CD4-positive, CD25-positive, alpha-beta regulatory T cell (primary cell): ENCODE data around the gene MIPEP. TPM values are rescaled to one million over a fixed set of nuclear protein-coding genes. Genes with fewer than 3 reads are reported as not detected.
"Not testable (repeated sequence)": the region's sequence is repeated elsewhere in the genome, so short reads cannot be mapped to it uniquely, and the experiment has no call there.

Source experiments
- ATAC-seq, 2 donors: fragments of 150-1000 bp; cut with Tn5 transposase; one replicate each; pipeline ENCODE4 v1.10.0; 2021; ENCODE audit warnings: low read depth in 2 of 2, moderate number of reproducible peaks in 2 of 2, moderate library complexity in 1 of 2
- DNase-seq, 3 donors: peaks; one replicate each; pipeline versions ENCODE4 v3.0.0 to v3.0.0-alpha.2; 2012 to 2022; ENCODE audit warnings: mixed read lengths in 1 of 3
- H3K27ac ChIP-seq: one replicate; pipeline ENCODE4 v1.7.0; 2013; ENCODE audit warnings: mild to moderate bottlenecking, low read length; ENCODE audit not compliant: insufficient read depth, poor library complexity, severe bottlenecking
- H3K27me3 ChIP-seq: one replicate; pipeline ENCODE4 v1.7.0; 2013; ENCODE audit warnings: low read length; ENCODE audit not compliant: control insufficient read depth, insufficient read depth
- H3K36me3 ChIP-seq: one replicate; pipeline ENCODE4 v1.7.0; 2013; ENCODE audit warnings: mild to moderate bottlenecking, low read length, moderate library complexity; ENCODE audit not compliant: control insufficient read depth, insufficient read depth
- H3K4me1 ChIP-seq: 2 replicates; pipeline ENCODE4 v1.7.0; 2013; ENCODE audit warnings: mild to moderate bottlenecking, low read length; ENCODE audit not compliant: insufficient read depth, control insufficient read depth, poor library complexity, severe bottlenecking
- H3K4me3 ChIP-seq: one replicate; pipeline ENCODE4 v1.7.0; 2013; ENCODE audit warnings: low read depth, mild to moderate bottlenecking, low read length, moderate library complexity
- H3K9me3 ChIP-seq, 2 experiments: 1 replicate in 1 of 2; 2 replicates in 1 of 2; pipeline ENCODE4 v1.7.0; 2013; ENCODE audit warnings: low read length in 2 of 2, mild to moderate bottlenecking in 1 of 2, moderate library complexity in 1 of 2; ENCODE audit not compliant: control insufficient read depth in 2 of 2
- H3K27ac Mint-ChIP-seq, 3 donors: one replicate each; pipeline ENCODE4 v1.8.0; 2020 to 2022; ENCODE audit warnings: mild to moderate bottlenecking in 3 of 3, mixed read lengths in 3 of 3, moderate library complexity in 2 of 3
- H3K27me3 Mint-ChIP-seq: one replicate; pipeline ENCODE4 v1.8.0; 2022; ENCODE audit warnings: mild to moderate bottlenecking, mixed read lengths
- H3K36me3 Mint-ChIP-seq: one replicate; pipeline ENCODE4 v1.8.0; 2020; ENCODE audit warnings: mixed read lengths
- H3K4me1 Mint-ChIP-seq, 4 donors: one replicate each; pipeline ENCODE4 v1.8.0; 2020 to 2022; ENCODE audit warnings: mixed read lengths in 4 of 4, mild to moderate bottlenecking in 1 of 4
- H3K4me3 Mint-ChIP-seq, 4 donors: one replicate each; pipeline ENCODE4 v1.8.0; 2020 to 2022; ENCODE audit warnings: mild to moderate bottlenecking in 4 of 4, mixed read lengths in 4 of 4, moderate library complexity in 3 of 4
- H3K9me3 Mint-ChIP-seq, 7 donors: one replicate each; pipeline ENCODE4 v1.8.0; 2020 to 2022; ENCODE audit warnings: mixed read lengths in 7 of 7, mild to moderate bottlenecking in 3 of 7, moderate library complexity in 2 of 7
- polyA plus RNA-seq, 4 donors: library from polyadenylated mRNA; unstranded; fragments of 300-500 nt; fragmentation: Illumina TruSeq; gene quantifications; one replicate each; pipeline ENCODE4 v1.2.3, GENCODE V29; 2021
- total RNA-seq: library from RNA; stranded (reverse); gene quantifications from one replicate; pipeline ENCODE4 v1.2.3, GENCODE V29; 2022

Gene MIPEP
- total and polyA plus RNA-seq, 5 donors from 2014 or later: 4.9 to 22.0 (median 19.3) TPM

- no peak overlapping the region for H3K4me3 ChIP-seq
- Mint-ChIP-seq H3K36me3 (peaks cover 27% of the 10 kb centered on the region), H3K4me1 (peaks cover 8 to 28% (median 12%) of the 10 kb centered on the region in 4 donors), H3K9me3 (no peaks in the 10 kb centered on the region), H3K27me3 (no peaks in the 10 kb centered on the region), H3K27ac (no peak overlapping the region), H3K4me3 (no peak overlapping the region)
- no peaks in the 10 kb centered on the region for H3K36me3 ChIP-seq
- H3K9me3 ChIP-seq: no peaks in the 10 kb centered on the region
- H3K27ac ChIP-seq: no peak overlapping the region
- no peaks in the 10 kb centered on the region for H3K4me1 ChIP-seq
- ATAC-seq (no peak), DNase-seq (no peak)
- H3K27me3 ChIP-seq: no peaks in the 10 kb centered on the region
Observed at GRCh38 chr13:23750383-23751121, 138.6 kb downstream of the MIPEP start.

- no peaks in the 10 kb centered on the region for H3K27me3 Mint-ChIP-seq
- no peaks in the 10 kb centered on the region for H3K27me3 ChIP-seq
- H3K27ac Mint-ChIP-seq: no peak overlapping the region
- peaks cover 18% of the 10 kb centered on the region for H3K36me3 Mint-ChIP-seq
- H3K4me1 Mint-ChIP-seq: peaks cover 6 to 23% (median 11%) of the 10 kb centered on the region in 4 donors
- no peak overlapping the region for H3K27ac ChIP-seq
- H3K36me3 ChIP-seq: no peaks in the 10 kb centered on the region
- no peak overlapping the region for H3K4me3 ChIP-seq
- no peak overlapping the region for H3K4me3 Mint-ChIP-seq
- no peaks in the 10 kb centered on the region for H3K4me1 ChIP-seq
- H3K9me3 ChIP-seq: no peaks in the 10 kb centered on the region
- DNase-seq (no peak), ATAC-seq (no peak)
- no peaks in the 10 kb centered on the region for H3K9me3 Mint-ChIP-seq
Observed at GRCh38 chr13:23749288-23749873, 139.8 kb downstream of the MIPEP start.

GRCh38 chr13:23748109-23748990, 140.8 kb downstream of the MIPEP start:
- no peaks in the 10 kb centered on the region for H3K36me3 ChIP-seq
- Mint-ChIP-seq H3K36me3 (peaks cover 18% of the 10 kb centered on the region), H3K9me3 (no peaks in the 10 kb centered on the region), H3K4me1 (peaks cover 15 to 23% (median 22%) of the 10 kb centered on the region in 4 donors), H3K27me3 (no peaks in the 10 kb centered on the region), H3K27ac (no peak overlapping the region), H3K4me3 (no peak overlapping the region)
- no peaks in the 10 kb centered on the region for H3K27me3 ChIP-seq
- H3K27ac ChIP-seq: no peak overlapping the region
- no peak overlapping the region for H3K4me3 ChIP-seq
- peaks cover 4% of the 10 kb centered on the region for H3K4me1 ChIP-seq
- no peaks in the 10 kb centered on the region for H3K9me3 ChIP-seq
- ATAC-seq (no peak), DNase-seq (no peak)

GRCh38 chr13:23746141-23746540, 143.1 kb downstream of the MIPEP start:
- not testable (repeated sequence) for DNase-seq, H3K36me3 ChIP-seq, H3K9me3 ChIP-seq, H3K27ac ChIP-seq, H3K27ac Mint-ChIP-seq, H3K9me3 Mint-ChIP-seq, H3K27me3 ChIP-seq, H3K4me3 ChIP-seq, H3K4me3 Mint-ChIP-seq, H3K4me1 ChIP-seq, H3K27me3 Mint-ChIP-seq, ATAC-seq
- Mint-ChIP-seq H3K36me3 (peaks cover 18% of the 10 kb centered on the region), H3K4me1 (peaks cover 19 to 33% (median 25%) of the 10 kb centered on the region in 4 donors)

- Histone ChIP-seq H3K9me3 (no peaks in the 10 kb centered on the region), H3K4me1 (peaks cover 9% of the 10 kb centered on the region), H3K27ac (no peak overlapping the region), H3K36me3 (no peaks in the 10 kb centered on the region), H3K4me3 (no peak overlapping the region), H3K27me3 (no peaks in the 10 kb centered on the region)
- H3K4me3 Mint-ChIP-seq: no peak overlapping the region
- peaks cover 14% of the 10 kb centered on the region for H3K36me3 Mint-ChIP-seq
- no peak overlapping the region for H3K27ac Mint-ChIP-seq
- no peak for ATAC-seq
- H3K4me1 Mint-ChIP-seq: peaks cover 15 to 24% (median 22%) of the 10 kb centered on the region in 4 donors
- no peaks in the 10 kb centered on the region for H3K9me3 Mint-ChIP-seq
- no peaks in the 10 kb centered on the region for H3K27me3 Mint-ChIP-seq
- no peak for DNase-seq
Observed at GRCh38 chr13:23744315-23744714, 144.9 kb downstream of the MIPEP start.

GRCh38 chr13:23743278-23744076, 145.7 kb downstream of the MIPEP start:
- no peaks in the 10 kb centered on the region for H3K27me3 Mint-ChIP-seq
- no peaks in the 10 kb centered on the region for H3K27me3 ChIP-seq
- no peaks in the 10 kb centered on the region for H3K9me3 Mint-ChIP-seq
- no peaks in the 10 kb centered on the region for H3K9me3 ChIP-seq
- peak overlapping the region in 2 of 3 donors; percentile 20 to 57 for H3K27ac Mint-ChIP-seq
- ATAC-seq (peak; percentile 66 to 86), DNase-seq (peak in 2 of 3 donors; percentile 33 to 72)
- H3K36me3 Mint-ChIP-seq: peaks cover 14% of the 10 kb centered on the region
- H3K36me3 ChIP-seq: no peaks in the 10 kb centered on the region
- peak overlapping the region in 2 of 4 donors; percentile 10 to 44 for H3K4me3 Mint-ChIP-seq
- H3K4me1 ChIP-seq: peaks cover 9% of the 10 kb centered on the region
- peaks cover 15 to 24% (median 22%) of the 10 kb centered on the region in 4 donors for H3K4me1 Mint-ChIP-seq
- H3K4me3 ChIP-seq: peak overlapping the region; percentile 33
- H3K27ac ChIP-seq: no peak overlapping the region

- Histone ChIP-seq H3K27me3 (no peaks in the 10 kb centered on the region), H3K27ac (no peak overlapping the region), H3K4me3 (no peak overlapping the region), H3K36me3 (no peaks in the 10 kb centered on the region), H3K4me1 (peaks cover 9% of the 10 kb centered on the region), H3K9me3 (no peaks in the 10 kb centered on the region)
- DNase-seq: no peak
- H3K36me3 Mint-ChIP-seq: peaks cover 11% of the 10 kb centered on the region
- no peaks in the 10 kb centered on the region for H3K27me3 Mint-ChIP-seq
- no peaks in the 10 kb centered on the region for H3K9me3 Mint-ChIP-seq
- no peak overlapping the region for H3K4me3 Mint-ChIP-seq
- H3K27ac Mint-ChIP-seq: no peak overlapping the region
- no peak for ATAC-seq
- H3K4me1 Mint-ChIP-seq: peaks cover 15 to 24% (median 22%) of the 10 kb centered on the region in 4 donors
Observed at GRCh38 chr13:23741879-23742510, 147.2 kb downstream of the MIPEP start.
